ENCODE measurements around the gene RBP4.

Gene RBP4

GRCh38 chr10:93601146-93601773, at the start of gene RBP4:
RBP4 (minus strand) TSS chr10:93601235; CDS start chr10:93601028, 207 bp downstream.
- no peak for ATAC-seq

- no peak for ATAC-seq
Observed at GRCh38 chr10:93639791-93640190, 38.8 kb upstream of the RBP4 start.

DNA sequence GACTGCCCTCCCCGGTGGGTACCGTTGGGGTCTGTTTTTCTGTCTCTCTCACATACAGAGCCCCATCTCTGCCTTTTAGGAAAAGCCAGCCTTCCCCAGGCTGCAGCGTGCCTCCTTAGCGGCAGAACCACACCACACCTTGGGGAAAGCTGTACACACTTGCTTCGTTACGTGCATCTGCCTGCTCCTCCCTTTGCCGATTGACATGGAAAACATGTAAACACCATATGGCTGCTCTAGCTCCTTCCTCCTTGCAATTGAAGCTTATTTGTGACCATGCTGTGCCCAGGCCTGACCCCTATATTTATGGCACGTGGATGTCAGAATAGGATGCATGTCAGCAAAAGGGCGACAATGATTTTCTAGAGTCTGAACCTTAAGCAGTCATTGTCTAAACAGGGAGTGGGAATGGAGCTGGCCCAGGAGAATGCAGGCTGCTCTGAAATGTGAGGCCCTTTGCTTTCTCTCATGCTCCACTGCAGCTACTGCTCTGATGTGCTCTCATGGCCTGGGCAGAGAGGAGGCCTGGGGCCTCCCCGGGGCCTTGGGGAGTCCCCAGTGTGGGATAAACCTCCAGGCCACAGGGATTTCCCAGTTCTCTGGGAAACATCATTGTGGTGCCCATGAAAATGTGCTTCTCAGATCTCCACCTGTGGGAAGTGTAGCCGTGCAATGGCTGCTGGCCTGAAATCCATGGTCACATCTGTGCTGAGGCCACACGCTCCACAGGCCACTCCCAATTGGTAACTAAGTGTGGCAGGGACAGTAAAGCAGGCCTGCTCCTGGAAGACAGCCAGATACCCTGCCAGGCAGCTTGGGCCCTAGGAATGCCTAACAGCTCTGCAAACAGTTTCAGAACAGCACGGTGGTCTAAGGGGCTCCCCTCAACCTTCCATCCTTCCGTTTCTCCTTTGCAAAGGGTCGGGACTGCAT, 29.9 kb upstream of the RBP4 start:
- ATAC-seq: no peak

- ATAC-seq: no peak
Observed at GRCh38 chr10:93629647-93630305, 28.7 kb upstream of the RBP4 start.

GRCh38 chr10:93628858-93629257, 27.8 kb upstream of the RBP4 start:
- ATAC-seq: no peak

DNA sequence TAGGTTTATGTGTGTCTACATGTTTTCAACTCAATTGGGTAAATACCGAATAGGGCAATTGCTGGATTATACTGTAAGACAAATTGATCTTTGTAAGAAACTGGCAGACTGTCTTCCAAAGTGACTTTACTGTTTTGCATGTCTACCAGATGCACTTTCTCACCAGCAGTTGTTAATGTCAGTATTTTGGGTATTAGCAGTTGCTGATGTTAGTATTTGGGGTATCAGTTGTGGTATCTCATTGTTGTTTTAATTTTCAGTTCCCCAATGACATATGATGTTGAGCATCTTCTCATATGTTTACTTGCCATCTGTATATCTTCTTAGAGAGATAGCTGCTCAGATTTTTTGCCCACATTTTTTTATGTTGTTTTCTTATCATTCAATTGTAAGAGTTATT, 21.9 kb upstream of the RBP4 start:
- ATAC-seq: no peak

DNA sequence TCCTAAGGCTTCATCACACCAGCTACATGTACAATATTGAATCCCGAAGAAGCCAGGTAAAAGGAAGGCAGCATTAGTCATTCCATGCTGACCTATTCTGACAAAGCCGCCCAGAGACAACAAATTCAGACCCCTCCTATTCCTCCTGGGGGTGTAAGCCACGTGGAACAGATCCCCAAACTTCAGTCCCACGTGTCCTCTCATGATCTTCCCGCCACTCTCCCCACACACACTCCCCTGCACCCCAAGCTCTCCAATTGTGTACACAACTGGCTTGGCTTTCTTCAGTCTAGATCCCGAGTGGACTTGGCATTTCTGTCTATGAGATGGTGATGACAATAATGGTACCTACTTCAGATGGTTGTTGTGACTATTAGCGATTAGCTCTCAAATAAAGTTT, 19.9 kb upstream of the RBP4 start:
- no peak for ATAC-seq

DNA sequence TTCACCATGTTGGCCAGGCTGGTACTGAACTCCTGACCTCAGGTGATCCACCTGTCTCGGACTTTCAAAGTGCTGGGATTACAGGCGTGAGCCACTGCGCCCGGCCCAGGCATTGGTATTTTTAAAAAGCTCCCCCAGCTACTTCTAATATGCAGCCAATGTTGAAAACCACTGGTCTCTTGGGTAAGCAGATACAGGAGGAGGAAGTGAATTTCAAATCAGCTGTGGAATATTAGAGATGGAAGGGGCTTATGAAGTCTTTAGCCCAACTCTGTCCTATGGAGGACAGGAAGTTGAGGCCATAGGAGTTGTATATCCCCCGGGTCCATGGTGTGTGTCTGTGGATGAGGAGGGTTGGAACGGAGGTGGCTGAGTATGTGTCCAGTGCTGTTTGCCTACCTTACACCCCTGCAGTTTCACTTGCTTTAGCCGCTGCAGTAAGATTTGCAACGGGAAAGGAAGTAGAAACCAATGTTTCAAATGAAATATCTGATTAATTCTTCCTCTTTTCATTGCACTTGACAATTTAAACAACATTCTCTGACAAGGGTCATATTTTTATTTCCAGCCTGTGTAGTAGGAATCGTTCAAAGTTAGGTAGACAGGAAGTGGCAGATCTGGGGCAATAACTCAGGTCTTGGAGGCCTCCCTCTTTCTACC, 14.7 kb upstream of the RBP4 start:
- no peak for ATAC-seq

GRCh38 chr10:93614101-93614825, 13.2 kb upstream of the RBP4 start:
- ATAC-seq: no peak

DNA sequence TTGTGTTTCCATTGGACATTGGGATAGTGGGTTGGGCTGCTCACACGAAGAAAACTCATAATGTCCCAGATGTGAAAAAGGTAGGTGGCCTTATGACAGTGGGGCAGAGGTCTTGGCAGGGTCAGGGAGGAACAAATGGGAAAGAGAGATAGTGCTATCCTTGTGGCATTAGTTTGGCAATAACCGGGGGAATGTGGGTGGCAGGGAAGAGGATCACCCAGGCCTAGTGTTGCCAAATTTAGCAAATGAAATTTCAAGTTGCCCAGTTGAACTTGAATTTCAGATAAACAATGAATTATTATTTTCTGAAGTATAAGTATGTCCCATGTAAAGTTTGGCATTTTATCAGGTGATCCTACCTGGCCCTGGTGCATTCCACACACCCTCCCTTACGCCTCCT, 12.1 kb upstream of the RBP4 start:
- no peak for ATAC-seq

DNA sequence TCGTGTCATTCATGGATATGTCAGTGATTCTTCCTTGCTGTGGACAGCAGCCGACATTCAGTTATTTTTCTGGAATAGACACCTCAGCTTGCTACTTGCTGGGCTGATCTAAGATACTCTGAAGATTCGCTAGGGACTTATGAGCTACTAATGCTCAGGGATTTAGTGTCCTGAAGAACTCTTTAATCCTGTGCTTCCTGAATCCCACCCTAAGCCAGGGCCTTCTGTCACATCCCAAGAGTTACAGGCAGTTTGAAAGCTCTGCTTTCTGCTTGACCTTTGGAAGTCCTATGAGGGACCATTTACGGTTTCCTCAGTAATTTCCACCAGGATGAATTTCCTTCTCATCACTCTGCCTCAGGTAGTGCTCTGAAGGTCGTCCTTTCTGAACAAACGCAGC, 11.3 kb upstream of the RBP4 start, which contains the start of gene PDE6C:
PDE6C (plus strand) TSS at position 227 of the 400 bp plus-strand sequence. CDS start 189 bp downstream, outside the sequence.
- no peak for ATAC-seq

DNA sequence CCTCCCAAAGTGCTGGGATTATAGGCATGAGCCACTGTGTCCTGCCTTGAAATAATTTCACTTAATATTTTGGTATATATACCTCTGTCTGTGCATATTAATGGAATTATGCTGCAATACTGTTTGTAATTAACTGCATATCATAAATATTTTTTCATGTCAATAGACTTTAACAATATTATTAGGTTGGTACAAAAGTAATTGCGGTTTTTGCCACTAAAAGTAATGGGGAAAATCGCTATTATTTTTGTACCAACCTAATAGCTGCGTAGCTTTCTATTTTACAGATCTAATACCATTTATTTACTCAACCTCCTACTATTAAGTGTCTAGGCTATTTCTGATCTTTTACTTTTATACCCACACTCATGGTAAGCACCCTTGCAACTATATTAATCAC, 7.4 kb upstream of the RBP4 start:
- ATAC-seq: no peak

- no peak for ATAC-seq
Observed at GRCh38 chr10:93604146-93604545, 3.1 kb upstream of the RBP4 start.

DNA sequence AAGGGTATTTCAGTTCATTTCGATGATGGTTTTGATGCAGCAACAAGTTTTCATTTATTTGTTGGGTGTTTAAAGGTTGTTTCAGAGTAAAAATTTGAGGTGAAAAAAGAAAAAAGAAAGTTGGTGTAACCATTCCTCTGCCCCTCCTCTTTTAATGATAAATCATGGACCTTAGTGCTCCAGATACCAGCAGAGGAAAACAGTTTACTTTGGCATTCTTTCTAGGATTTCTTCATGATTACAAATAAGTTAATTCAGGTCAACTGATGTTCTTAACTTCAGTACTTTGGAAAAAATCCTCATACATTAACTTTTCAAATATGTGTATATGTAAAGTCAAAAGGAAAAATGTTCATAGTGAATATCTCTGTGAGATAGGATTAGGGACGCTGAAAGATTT, 2.0 kb upstream of the RBP4 start:
- no peak for ATAC-seq

GRCh38 chr10:93601774-93602162, 733 bp upstream of the RBP4 start:
- ATAC-seq: no peak

DNA sequence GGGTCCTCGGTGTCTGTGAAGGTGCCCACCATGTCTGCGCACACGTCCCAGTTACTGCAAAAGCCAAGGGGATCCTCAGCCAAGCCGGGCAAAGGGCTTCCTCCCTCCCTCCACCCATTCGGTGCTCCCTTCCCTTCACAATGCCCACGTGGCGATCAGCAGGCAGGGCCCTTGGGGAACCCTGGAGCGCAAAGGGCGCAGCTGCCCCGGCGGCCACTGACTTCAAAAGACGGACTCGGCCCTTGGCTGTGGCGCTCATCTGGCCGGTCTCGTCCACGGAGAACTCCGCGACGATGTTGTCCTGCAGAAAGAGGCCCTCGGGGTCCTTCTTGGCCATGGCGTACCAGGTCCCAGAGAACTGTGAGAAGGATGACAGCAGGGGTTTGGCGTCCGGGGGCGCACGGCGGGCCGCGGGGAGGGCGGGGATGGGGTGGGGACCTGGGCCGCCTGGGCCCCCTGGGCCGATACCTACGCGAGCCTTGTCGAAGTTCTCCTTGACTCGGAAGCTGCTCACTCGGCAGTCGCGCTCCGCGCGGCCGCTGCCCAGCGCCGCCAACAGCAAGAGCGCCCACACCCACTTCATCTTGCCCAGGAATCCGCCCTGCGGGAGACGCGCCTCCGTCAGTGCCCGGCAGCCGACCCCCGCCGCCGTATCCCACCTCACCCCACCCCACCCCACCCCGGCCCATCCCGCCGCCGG, 439 bp downstream of the RBP4 start:
- ATAC-seq: no peak

GRCh38 chr10:93599778-93600177, 1.3 kb downstream of the RBP4 start:
- no peak for ATAC-seq

DNA sequence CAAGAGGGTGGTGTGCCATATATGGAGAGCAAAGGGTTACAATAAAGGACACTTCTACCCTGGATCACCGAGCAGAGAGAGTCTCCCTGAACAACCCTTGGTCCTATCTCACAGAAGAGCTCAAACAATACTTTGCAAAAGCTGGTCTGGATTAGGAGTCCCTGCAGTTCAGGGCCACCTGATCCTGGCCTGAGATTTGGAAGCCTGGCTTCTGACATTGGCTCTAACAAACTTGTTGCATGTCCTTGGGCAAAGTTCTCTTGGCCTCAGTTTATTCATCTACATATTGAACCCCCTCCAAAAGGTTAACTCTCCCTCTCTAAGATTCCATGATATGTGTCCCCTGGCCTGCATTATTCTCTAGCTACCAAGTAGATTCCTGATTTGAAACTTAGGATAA, 1.7 kb downstream of the RBP4 start:
- no peak for ATAC-seq

DNA sequence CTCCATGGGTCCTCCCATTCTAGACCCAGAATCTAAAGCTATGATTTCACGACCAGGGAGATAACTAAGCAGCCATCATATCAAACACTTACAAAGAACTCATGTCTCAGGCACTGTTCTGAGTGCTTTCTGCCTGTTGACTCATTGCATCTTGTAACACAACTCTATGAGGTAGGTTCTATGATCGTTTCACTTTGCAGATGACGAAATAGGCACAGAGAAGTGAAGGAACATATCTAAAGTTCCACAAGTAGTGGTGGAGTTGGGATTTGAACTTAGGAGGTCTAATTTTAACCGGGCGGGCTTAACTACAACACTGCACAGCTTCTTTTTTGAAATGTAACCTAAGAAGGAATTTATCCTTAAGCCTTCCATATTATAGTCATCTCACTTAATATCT, 2.9 kb downstream of the RBP4 start:
- no peak for ATAC-seq

- ATAC-seq: no peak
Observed at GRCh38 chr10:93597075-93597599, 3.9 kb downstream of the RBP4 start.

GRCh38 chr10:93596539-93596938, 4.5 kb downstream of the RBP4 start:
- ATAC-seq: no peak
